Renal pelvis (tissue), 12 donors: ENCODE results near the gene ASCL1. TPM values are rescaled to one million over a fixed set of nuclear protein-coding genes. Genes with fewer than 3 reads are reported as not detected.
A peak's percentile ranks its signal among the peaks of the same experiment; 100 is the strongest.

Experiments
- DNase-seq: peaks from one replicate; pipeline ENCODE4 v3.0.0-alpha.2; 2013
- long read RNA-seq, 16 experiments: transcript quantifications; one replicate each; lab custom pipeline, GENCODE V29; 2026
- polyA plus RNA-seq, 3 donors: library from polyadenylated mRNA; unstranded; fragments of 120-200 nt; gene quantifications; one replicate each; pipeline ENCODE4 v1.2.1, GENCODE V29; 2013; ENCODE audit not compliant: insufficient read length in 3 of 3

The ASCL1 gene
- under 1 TPM in 2 of 3 donors, not detected in 1; 0.18 to 0.31 TPM for polyA plus RNA-seq
- long read RNA-seq, donor 1: 0 reads
- long read RNA-seq, donor 2: 0 reads
- long read RNA-seq, donor 3: 0 reads
- long read RNA-seq, donor 4: 0 reads
- long read RNA-seq, donor 5: 0 reads
- long read RNA-seq, donor 6: 0 reads
- long read RNA-seq, donor 7, partial matches to known transcripts: 0 of 1 reads
- long read RNA-seq, donor 7, other reads (novel, unspliced or antisense): 0 of 1 reads
- long read RNA-seq, donor 8: 0 reads
- long read RNA-seq, donor 9: 0 reads
- long read RNA-seq, donor 10: 0 reads
- long read RNA-seq, donor 11: 0 reads
- long read RNA-seq, donor 12: 0 reads
- long read RNA-seq, donor 13: 0 reads
- long read RNA-seq, donor 14: 0 reads
- long read RNA-seq, donor 15, partial matches to known transcripts: 0 of 2 reads
- long read RNA-seq, donor 15, other reads (novel, unspliced or antisense): 0 of 2 reads
- long read RNA-seq, donor 16: 0 reads

DNA sequence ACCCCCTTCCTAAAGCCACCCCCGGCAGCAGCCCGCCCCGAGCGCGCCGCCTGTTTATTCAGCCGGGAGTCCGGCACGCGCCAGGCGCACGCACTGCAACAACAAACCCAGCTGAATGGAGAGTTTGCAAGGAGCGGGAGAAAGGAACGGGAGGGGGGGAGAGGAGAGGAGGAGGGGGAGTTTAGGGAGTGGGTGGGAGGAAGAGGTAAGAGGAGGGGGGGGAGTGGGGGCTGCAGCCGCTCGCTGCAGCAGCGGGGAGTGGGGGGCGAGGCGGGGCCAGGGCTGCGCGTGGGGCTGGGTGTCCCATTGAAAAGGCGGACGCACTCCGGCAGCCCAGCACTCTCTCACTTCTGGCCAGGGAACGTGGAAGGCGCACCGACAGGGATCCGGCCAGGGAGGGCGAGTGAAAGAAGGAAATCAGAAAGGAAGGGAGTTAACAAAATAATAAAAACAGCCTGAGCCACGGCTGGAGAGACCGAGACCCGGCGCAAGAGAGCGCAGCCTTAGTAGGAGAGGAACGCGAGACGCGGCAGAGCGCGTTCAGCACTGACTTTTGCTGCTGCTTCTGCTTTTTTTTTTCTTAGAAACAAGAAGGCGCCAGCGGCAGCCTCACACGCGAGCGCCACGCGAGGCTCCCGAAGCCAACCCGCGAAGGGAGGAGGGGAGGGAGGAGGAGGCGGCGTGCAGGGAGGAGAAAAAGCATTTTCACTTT is at the start of gene ASCL1:
TSS of gene ASCL1 (plus strand) at position 336 of the 712 bp plus-strand sequence. CDS start 571 bp downstream, outside the sequence.
- no peak for DNase-seq

- DNase-seq: no peak
Measured at GRCh38 chr12:102907918-102908317, 49.6 kb upstream of the ASCL1 start.

- DNase-seq: no peak
Measured at GRCh38 chr12:102910137-102910536, 47.3 kb upstream of the ASCL1 start.

- no peak for DNase-seq
Measured at GRCh38 chr12:102910792-102911191, 46.7 kb upstream of the ASCL1 start.

- DNase-seq: no peak
Measured at GRCh38 chr12:102911320-102911719, 46.2 kb upstream of the ASCL1 start.

- DNase-seq: no peak
Measured at GRCh38 chr12:102912258-102912657, 45.2 kb upstream of the ASCL1 start.

GRCh38 chr12:102913453-102914226 is 43.8 kb upstream of the ASCL1 start:
- DNase-seq: no peak

- DNase-seq: no peak
Measured at GRCh38 chr12:102916252-102917025, 41.0 kb upstream of the ASCL1 start.

- DNase-seq: peak; percentile 4
Measured at GRCh38 chr12:102917026-102917787, 40.3 kb upstream of the ASCL1 start, which contains the start of gene PAH. TSS of gene PAH (minus strand) at chr12:102917244. CDS start at chr12:102917130, 114 bp downstream.

DNA sequence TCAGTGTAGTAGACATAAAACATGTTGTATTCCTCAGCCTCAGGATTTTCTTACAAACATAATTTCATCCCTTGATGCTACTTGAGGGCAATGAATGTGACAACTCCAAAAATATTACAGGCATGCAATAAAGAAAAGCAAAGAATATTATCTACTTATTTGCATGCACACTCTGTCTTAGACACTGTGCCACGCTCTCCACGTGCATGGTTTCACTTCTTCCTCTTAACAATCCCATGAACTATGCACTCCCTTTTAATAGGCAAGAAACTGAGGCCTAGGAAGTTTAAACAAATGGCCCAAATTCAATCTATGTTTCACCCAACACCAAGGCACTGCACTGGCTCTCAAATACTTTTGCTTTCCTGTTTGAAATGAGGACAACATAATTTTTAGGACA is 38.6 kb upstream of the ASCL1 start:
- no peak for DNase-seq

- DNase-seq: peak; percentile 0
Measured at GRCh38 chr12:102920271-102920670, 37.2 kb upstream of the ASCL1 start.

DNA sequence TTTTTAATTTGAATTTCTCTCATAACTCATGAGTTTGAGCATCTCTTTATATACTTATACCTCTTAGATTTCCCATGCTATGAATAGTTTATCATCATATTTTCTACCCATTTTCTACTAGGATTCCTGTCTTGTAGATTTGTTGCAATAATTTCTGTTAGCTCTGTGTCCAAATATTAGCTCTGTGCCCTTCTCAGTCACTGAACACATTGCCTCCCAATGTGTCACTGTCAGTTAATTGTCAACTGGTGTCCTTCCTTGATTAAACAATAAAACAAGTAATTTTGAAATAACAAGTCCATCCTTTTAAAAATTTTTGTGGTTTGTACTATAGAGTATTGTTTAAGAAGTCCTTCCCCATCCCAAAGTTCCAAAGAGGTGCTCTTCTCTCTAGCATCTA is 36.2 kb upstream of the ASCL1 start:
- no peak for DNase-seq

- no peak for DNase-seq
Measured at GRCh38 chr12:102927220-102927619, 30.3 kb upstream of the ASCL1 start.

- no peak for DNase-seq
Measured at GRCh38 chr12:102933168-102933567, 24.3 kb upstream of the ASCL1 start.

- DNase-seq: no peak
Measured at GRCh38 chr12:102939059-102939458, 18.4 kb upstream of the ASCL1 start.

GRCh38 chr12:102939670-102940222 is 17.7 kb upstream of the ASCL1 start:
- DNase-seq: no peak

- DNase-seq: no peak
Measured at GRCh38 chr12:102946042-102946441, 11.4 kb upstream of the ASCL1 start.

GRCh38 chr12:102948941-102949352 is 8.5 kb upstream of the ASCL1 start:
- no peak for DNase-seq

GRCh38 chr12:102950107-102950949 is 7.1 kb upstream of the ASCL1 start:
- DNase-seq: no peak
